Measurements from ENCODE around the gene SLC13A5.

The SLC13A5 gene

DNA sequence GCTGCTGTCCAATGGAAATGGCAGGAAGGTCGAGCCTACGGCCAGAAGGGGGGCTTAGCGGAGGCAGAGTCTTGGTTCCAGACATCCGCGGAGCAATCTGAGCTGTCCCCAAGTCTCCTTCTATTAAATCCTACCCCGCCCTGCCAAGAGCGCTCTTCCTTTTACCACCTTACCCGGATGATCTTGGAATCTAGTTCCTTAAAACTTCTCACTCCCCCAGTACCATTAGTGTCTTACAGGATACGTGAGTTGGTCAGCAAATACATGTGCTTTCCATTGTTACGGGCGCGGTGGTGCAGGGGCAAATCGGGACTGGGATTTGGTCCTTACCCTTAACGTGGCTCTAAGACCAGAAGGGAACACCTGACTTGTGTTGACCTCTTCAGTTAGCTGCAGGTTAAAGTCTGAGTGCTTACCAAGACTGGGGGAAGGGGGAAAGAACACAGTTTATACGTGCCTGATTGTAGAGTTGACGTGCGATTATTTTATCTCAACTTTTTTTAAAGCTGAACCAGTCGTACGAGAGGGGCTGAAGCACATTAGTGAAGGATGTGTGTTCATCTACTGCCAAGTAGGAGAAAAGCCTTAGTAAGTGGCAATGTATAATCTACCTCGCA, 71.8 kb downstream of the SLC13A5 start:
- H3K4me1 ChIP-seq (ENCODE audit: insufficient read depth, low read length) = peaks cover 25% of the 10 kb centered on the region
- no peaks in the 10 kb centered on the region for H3K9me3 ChIP-seq (ENCODE audit: low read length)
- H3K27me3 ChIP-seq (ENCODE audit: control insufficient read depth in 1 of 2, insufficient read depth in 2 of 2, low read length in 2 of 2) = no peaks in the 10 kb centered on the region
- H3K27ac ChIP-seq (ENCODE audit: low read depth, low read length) = peak overlapping the region; percentile 91
- H3K4me3 ChIP-seq (ENCODE audit: low read depth in 1 of 2, low read length in 2 of 2) = peak overlapping the region; percentile 90 to 93
- peak overlapping the region; percentile 62 for H3K9ac ChIP-seq (ENCODE audit: low read length)
- peaks cover 29% of the 10 kb centered on the region for H3K36me3 ChIP-seq (ENCODE audit: insufficient read depth, low read length)

DNA sequence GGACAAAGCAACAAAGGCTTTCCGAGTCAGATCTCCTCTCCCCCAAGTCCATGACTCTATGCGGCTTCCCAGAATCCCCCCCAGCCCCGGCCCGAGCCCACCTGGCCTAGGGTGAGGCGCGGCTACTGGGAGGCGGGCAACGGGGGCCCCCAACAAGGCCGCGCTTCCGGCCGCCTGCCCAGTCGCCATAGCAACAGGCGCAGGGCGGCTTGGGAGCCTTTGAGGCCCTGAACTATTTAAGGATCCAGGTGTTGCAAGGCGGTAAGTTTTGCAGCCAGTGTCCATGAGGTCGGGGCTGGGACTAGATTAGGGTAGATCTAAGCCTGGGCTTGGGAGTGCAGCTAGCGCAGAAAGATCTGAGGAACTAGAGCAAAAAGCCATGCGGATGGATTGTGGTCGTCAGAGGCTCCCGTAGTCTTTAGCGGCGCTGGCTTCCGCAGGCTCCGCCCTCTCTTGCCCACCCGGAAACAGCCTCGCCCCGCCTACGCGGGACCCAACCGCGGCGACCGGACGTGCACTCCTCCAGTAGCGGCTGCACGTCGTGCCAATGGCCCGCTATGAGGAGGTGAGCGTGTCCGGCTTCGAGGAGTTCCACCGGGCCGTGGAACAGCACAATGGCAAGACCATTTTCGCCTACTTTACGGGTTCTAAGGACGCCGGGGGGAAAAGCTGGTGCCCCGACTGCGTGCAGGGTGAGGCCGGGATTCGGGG, 72.5 kb downstream of the SLC13A5 start, which contains the start of the genes KIAA0753 and TXNDC17:
KIAA0753 (minus strand) TSS at position 176 of the 711 bp plus-strand sequence. CDS start 5,608 bp downstream, outside the sequence.
TXNDC17 (plus strand) TSS at position 525 of the 711 bp plus-strand sequence; CDS start at position 548, 23 bp downstream.
- H3K4me3 ChIP-seq (ENCODE audit: low read depth in 1 of 2, low read length in 2 of 2) = peak within 1 kb of the TSS; percentile 90 to 93
- peaks cover 22% of the 10 kb centered on the region for H3K36me3 ChIP-seq (ENCODE audit: insufficient read depth, low read length)
- H3K27me3 ChIP-seq (ENCODE audit: control insufficient read depth in 1 of 2, insufficient read depth in 2 of 2, low read length in 2 of 2) = no peaks in the 10 kb centered on the region
- peak within 1 kb of the TSS; percentile 91 for H3K27ac ChIP-seq (ENCODE audit: low read depth, low read length)
- H3K9ac ChIP-seq (ENCODE audit: low read length) = peak within 1 kb of the TSS; percentile 62
- peaks cover 25% of the 10 kb centered on the region for H3K4me1 ChIP-seq (ENCODE audit: insufficient read depth, low read length)
- H3K9me3 ChIP-seq (ENCODE audit: low read length) = no peaks in the 10 kb centered on the region

DNA sequence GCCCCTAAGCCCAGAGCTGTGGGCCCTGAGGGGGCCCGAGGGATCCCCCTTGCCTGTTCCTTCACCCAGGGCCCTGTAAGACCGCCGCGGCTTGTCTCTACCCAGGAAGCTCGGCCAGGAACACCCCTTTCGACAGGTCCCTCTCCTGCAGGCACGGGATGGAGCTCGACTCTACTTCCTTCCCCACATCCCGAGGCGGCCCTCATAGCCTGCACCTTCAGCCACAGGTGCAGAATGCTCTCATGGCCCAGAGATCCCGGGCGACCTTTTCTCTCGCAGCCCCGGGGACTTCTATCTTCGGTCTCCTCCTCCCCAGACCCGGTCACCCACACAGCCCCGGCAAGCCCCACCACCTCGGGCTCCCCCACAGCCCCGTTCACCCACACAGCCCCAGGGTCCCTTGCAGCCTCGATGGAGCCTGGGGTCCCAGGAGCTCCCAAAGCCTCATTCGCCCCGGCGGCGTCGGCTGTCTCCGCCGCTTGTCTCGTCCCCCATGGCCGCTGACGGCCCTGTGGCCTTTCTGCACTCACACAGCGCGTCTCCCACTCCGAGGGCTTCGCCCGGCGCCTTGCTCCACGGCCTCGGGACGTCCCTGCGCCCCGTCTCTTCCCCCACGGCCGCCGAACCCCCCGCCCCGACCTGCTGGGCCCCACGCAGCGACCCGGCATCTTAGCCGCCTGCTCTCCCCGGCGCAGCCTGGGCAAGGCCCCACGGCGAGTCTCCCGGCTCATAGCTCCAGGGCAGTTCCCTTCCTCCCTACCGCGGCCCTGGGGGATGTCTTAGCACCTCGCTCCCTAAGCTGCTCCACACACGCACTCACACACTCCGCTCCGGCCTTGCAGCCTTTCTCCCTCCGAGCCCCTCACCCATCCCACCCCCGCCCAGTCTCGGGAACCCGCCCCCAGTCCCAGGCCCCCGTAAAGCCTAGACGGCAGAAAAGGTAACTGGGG, 73.3 kb downstream of the SLC13A5 start:
- Histone ChIP-seq H3K9ac (ENCODE audit: low read length) (peak overlapping the region; percentile 35), H3K4me3 (ENCODE audit: low read depth in 1 of 2, low read length in 2 of 2) (peak overlapping the region; percentile 90 to 93), H3K9me3 (ENCODE audit: low read length) (no peaks in the 10 kb centered on the region), H3K27me3 (ENCODE audit: control insufficient read depth in 1 of 2, insufficient read depth in 2 of 2, low read length in 2 of 2) (no peaks in the 10 kb centered on the region), H3K36me3 (ENCODE audit: insufficient read depth, low read length) (peaks cover 17% of the 10 kb centered on the region), H3K27ac (ENCODE audit: low read depth, low read length) (peak overlapping the region; percentile 91), H3K4me1 (ENCODE audit: insufficient read depth, low read length) (peaks cover 25% of the 10 kb centered on the region)

DNA sequence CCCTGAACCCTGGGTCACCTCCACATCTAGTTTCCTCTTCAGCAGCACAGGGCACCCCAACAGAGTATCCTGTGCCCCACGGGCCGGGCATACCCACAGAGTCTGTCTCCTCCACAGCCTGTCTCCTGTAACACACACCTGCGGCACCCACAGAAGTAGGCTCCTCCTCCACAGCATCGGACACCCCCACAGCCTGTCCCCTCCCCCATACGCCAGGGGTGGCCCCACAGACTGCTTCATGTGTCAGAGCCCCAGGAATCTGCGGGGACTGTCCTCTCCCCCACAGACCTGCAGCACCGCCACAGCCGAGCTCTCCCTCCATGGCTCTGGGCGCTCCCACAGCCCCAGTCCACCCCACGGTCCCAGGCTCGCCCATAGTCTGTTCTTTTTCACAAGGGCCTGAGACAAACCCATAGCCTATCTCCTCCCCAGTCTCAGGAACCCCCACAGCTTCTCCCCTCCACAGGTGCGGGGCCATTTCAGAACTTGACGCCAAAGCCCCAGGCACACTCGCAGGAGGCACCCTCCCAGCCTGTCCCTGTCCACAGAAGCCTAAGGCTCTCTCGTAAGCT, 74.1 kb downstream of the SLC13A5 start:
- H3K36me3 ChIP-seq (ENCODE audit: insufficient read depth, low read length) = peaks cover 10% of the 10 kb centered on the region
- peak overlapping the region; percentile 90 to 93 for H3K4me3 ChIP-seq (ENCODE audit: low read depth in 1 of 2, low read length in 2 of 2)
- no peaks in the 10 kb centered on the region for H3K9me3 ChIP-seq (ENCODE audit: low read length)
- peak overlapping the region; percentile 35 for H3K9ac ChIP-seq (ENCODE audit: low read length)
- H3K27me3 ChIP-seq (ENCODE audit: control insufficient read depth in 1 of 2, insufficient read depth in 2 of 2, low read length in 2 of 2) = no peaks in the 10 kb centered on the region
- H3K4me1 ChIP-seq (ENCODE audit: insufficient read depth, low read length) = peaks cover 25% of the 10 kb centered on the region
- H3K27ac ChIP-seq (ENCODE audit: low read depth, low read length) = peak overlapping the region; percentile 48

DNA sequence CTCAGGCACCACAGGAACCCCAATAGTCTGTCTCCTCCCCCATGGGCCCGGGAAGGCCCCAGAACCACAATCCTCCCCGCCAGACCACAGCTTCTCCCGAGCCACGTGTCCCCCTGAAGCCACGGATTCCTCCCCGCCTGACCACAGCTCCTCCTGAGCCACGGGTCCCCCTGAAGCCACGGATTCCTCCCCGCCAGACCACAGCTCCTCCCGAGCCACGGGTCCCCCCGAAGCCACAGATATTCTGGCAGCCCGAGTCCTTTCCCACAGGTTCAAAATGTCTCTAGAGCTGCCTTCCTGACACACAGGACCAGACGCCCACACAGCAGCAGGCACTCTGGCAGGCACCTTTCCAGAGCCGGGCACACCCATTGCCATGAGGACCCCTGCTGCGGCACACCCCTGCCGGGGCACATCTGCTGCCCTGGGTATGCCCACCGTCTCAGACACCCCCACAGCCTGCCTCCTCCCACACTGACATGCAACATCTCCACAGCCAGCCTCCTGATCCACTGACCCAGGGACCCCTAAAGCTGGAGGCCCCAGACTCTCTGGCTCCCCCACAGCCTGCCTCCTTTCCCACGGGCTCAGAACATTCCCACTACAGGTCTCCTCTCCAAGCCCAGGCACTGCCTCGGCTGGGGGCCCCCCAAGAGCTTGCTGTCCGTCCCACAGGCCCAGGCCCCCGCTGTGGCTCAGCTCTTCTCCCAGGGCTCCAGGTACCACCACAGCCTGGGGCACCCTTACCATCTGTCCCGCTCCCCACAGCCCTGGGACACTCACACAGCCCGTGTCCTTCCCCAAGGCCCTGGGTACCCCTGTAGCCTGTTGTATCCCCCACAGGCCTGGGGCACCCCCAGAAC, 74.9 kb downstream of the SLC13A5 start:
- Histone ChIP-seq H3K4me3 (ENCODE audit: low read depth in 1 of 2, low read length in 2 of 2) (no peak overlapping the region), H3K27ac (ENCODE audit: low read depth, low read length) (no peak overlapping the region), H3K9ac (ENCODE audit: low read length) (no peak overlapping the region), H3K27me3 (ENCODE audit: control insufficient read depth in 1 of 2, insufficient read depth in 2 of 2, low read length in 2 of 2) (no peaks in the 10 kb centered on the region), H3K4me1 (ENCODE audit: insufficient read depth, low read length) (peaks cover 25% of the 10 kb centered on the region), H3K36me3 (ENCODE audit: insufficient read depth, low read length) (peaks cover 10% of the 10 kb centered on the region), H3K9me3 (ENCODE audit: low read length) (no peaks in the 10 kb centered on the region)

DNA sequence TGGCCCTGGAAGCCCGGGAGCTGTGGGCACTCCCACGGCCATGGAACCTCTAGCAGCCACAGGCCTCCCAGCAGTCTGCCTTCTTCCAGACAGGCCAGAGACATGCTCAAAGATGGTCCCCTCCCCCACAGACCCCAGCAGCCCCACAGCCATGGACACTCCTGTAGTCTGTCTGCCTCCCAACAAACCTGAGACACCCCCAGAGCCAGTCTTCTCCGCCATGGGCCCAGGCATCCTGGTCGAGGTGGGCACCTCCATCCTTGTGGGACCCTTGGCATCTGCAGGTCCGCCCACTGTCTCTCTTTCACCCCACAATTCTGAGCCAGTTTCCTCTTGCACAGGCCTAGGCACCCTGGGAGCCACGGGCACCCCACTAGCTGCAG, 75.7 kb downstream of the SLC13A5 start:
- Histone ChIP-seq H3K4me1 (ENCODE audit: insufficient read depth, low read length) (peaks cover 25% of the 10 kb centered on the region), H3K36me3 (ENCODE audit: insufficient read depth, low read length) (peaks cover 13% of the 10 kb centered on the region), H3K9ac (ENCODE audit: low read length) (no peak overlapping the region), H3K27me3 (ENCODE audit: control insufficient read depth in 1 of 2, insufficient read depth in 2 of 2, low read length in 2 of 2) (no peaks in the 10 kb centered on the region), H3K9me3 (ENCODE audit: low read length) (no peaks in the 10 kb centered on the region), H3K27ac (ENCODE audit: low read depth, low read length) (no peak overlapping the region), H3K4me3 (ENCODE audit: low read depth in 1 of 2, low read length in 2 of 2) (no peak overlapping the region)

DNA sequence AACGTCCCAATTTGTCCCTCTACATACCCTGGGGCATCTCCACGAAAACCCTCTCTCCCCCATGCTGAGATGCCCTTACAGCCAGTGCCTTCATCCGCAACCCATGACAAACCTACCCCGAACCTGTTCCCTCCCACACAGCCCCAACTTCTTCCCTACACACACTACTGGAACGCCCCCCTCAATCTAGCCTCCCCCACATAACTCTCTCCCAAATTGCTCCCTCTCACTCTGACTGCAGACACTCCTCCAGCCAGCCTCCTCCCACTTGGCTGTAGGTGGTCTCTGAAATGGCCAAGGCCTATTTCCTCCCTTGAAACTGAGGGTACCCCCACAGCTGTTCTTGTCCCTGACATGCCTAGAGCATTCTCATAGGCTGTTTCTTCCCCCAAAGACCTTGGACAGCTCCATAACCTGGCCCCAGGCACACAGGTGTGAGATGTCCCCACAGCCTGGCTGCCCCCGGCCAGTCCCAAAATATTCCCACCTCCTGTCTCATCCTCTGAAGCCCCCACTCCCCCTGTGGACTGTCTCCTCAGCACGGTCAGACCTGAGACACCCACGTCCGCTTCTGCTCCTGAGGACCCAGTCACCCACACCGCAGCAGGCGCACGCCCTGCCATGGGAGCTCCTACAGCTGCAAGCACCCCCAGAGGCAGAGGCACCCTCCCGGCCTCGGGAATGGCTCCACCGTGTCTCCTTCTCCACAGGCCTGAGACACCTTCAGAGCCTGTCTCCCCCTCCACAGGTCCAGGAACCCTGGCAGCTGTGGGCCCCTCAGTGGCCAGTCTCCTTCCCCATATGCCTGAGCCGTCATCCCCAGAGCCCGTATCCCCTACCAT, 76.3 kb downstream of the SLC13A5 start:
- Histone ChIP-seq H3K4me1 (ENCODE audit: insufficient read depth, low read length) (peaks cover 22% of the 10 kb centered on the region), H3K27me3 (ENCODE audit: control insufficient read depth in 1 of 2, insufficient read depth in 2 of 2, low read length in 2 of 2) (no peaks in the 10 kb centered on the region), H3K36me3 (ENCODE audit: insufficient read depth, low read length) (peaks cover 15% of the 10 kb centered on the region), H3K9me3 (ENCODE audit: low read length) (no peaks in the 10 kb centered on the region), H3K9ac (ENCODE audit: low read length) (no peak overlapping the region), H3K4me3 (ENCODE audit: low read depth in 1 of 2, low read length in 2 of 2) (no peak overlapping the region), H3K27ac (ENCODE audit: low read depth, low read length) (no peak overlapping the region)

DNA sequence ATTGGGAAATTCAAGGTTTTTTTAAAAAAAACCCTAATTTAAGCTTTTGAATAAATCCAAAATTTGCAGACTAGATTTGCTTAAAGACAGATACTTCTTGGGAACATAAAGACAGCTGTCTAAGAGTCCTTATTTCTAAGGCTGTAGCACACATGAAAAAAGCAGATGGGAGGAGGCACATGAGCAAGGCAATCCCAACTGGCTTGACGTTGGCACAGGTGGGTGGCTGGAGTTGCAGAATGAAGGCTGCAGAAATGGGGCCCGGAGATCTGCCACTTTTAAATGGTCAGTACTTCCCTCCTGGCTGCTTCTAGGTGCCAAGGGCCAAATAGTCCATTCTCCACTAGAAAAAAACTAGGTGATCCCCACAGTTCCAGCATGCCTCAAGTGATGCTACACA, 77.1 kb downstream of the SLC13A5 start:
- no peak overlapping the region for H3K9ac ChIP-seq (ENCODE audit: low read length)
- H3K27ac ChIP-seq (ENCODE audit: low read depth, low read length) = no peak overlapping the region
- H3K9me3 ChIP-seq (ENCODE audit: low read length) = no peaks in the 10 kb centered on the region
- no peaks in the 10 kb centered on the region for H3K27me3 ChIP-seq (ENCODE audit: control insufficient read depth in 1 of 2, insufficient read depth in 2 of 2, low read length in 2 of 2)
- no peak overlapping the region for H3K4me3 ChIP-seq (ENCODE audit: low read depth in 1 of 2, low read length in 2 of 2)
- peaks cover 21% of the 10 kb centered on the region for H3K36me3 ChIP-seq (ENCODE audit: insufficient read depth, low read length)
- H3K4me1 ChIP-seq (ENCODE audit: insufficient read depth, low read length) = peaks cover 15% of the 10 kb centered on the region
